K562 (cell line): ENCODE data around the gene HMG20B. TPM values are rescaled to one million over a fixed set of nuclear protein-coding genes. Genes with fewer than 3 reads are reported as not detected.

Source experiments
- ATAC-seq: fragments of 200-7000 bp; cut with Tn5 transposase; 3 replicates; pipeline ENCODE4 v1.9.1; 2020; ENCODE audit warnings: moderate library complexity
- BruUV-seq: library from RNA; stranded (reverse); fragments of 400-500 nt; replicated peaks from 2 replicates; lab custom pipeline; 2021; lab: Mats Ljungman, UMichigan
- CTCF ChIA-PET: fragments of 300-600 bp; formaldehyde crosslinking; extraction: SDS; loops from one replicate; lab custom pipeline; 2021; ENCODE audit warnings: low intra/inter-chr PET ratio; lab: Yijun Ruan, JAX
- POLR2A ChIA-PET: fragments of 300-600, 350-650 bp; sonication (Branson Sonifier 250); formaldehyde crosslinking; extraction: SDS; loops from one replicate; lab custom pipeline; 2021; ENCODE audit warnings: antibody characterized with exemption, inconsistent platforms; lab: Yijun Ruan, JAX
- DNase-seq, 4 experiments: peaks; one replicate each; pipeline versions ENCODE4 v3.0.0 to v3.0.0-alpha.2; 2011 to 2018; ENCODE audit warnings: low spot score in 3 of 4, mixed read lengths in 3 of 4; ENCODE audit errors: extremely low read depth in 1 of 4
- FAIRE-seq: peaks from 2 replicates; lab custom pipeline; 2011; peaks lifted over from hg19 to GRCh38; lab: Jason Lieb, UNC
- H2AFZ ChIP-seq: 2 replicates; pipeline ENCODE4 v1.6.0; 2011; ENCODE audit warnings: low read depth, low read length, control low read depth, inconsistent platforms
- H3K27ac ChIP-seq: fragments of 200-600 bp; 3 replicates; pipeline ENCODE4 v1.8.0; 2011; ENCODE audit warnings: low read depth, mild to moderate bottlenecking, control low read depth, inconsistent platforms, low read length, moderate library complexity, mixed read lengths; ENCODE audit errors: extremely low read depth
- H3K27me3 ChIP-seq, 2 experiments: fragments of 300-600 bp in 1 of 2; 2 replicates in 1 of 2; 3 replicates in 1 of 2; pipeline versions ENCODE4 v1.6.0 to v1.8.0; 2011; ENCODE audit warnings: inconsistent platforms in 2 of 2, low read length in 2 of 2, mild to moderate bottlenecking in 1 of 2, mixed read lengths in 1 of 2, moderate library complexity in 1 of 2; ENCODE audit not compliant: control insufficient read depth in 2 of 2, insufficient read depth in 2 of 2
- H3K36me3 ChIP-seq: fragments of 300-600 bp; 3 replicates; pipeline ENCODE4 v1.8.0; 2011; ENCODE audit warnings: mild to moderate bottlenecking, low read length, inconsistent platforms; ENCODE audit not compliant: control insufficient read depth, insufficient read depth
- H3K4me1 ChIP-seq, 2 experiments: fragments of 200-600 bp in 1 of 2; replicated peaks in 1 of 2; 2 replicates in 1 of 2; 3 replicates in 1 of 2; pipeline versions ENCODE4 v1.5.1 to v1.8.0; 2011; ENCODE audit warnings: inconsistent platforms in 2 of 2, low read length in 2 of 2, mild to moderate bottlenecking in 1 of 2, mixed read lengths in 1 of 2, moderate library complexity in 1 of 2; ENCODE audit not compliant: control insufficient read depth in 2 of 2, insufficient read depth in 2 of 2
- H3K4me2 ChIP-seq: 2 replicates; pipeline ENCODE4 v1.6.1; 2011; ENCODE audit warnings: low read length, control low read depth, inconsistent platforms, mixed read lengths; ENCODE audit not compliant: insufficient read depth
- H3K4me3 ChIP-seq: fragments of 200-600 bp; sonication (generic), shearing (Covaris generic); 2 replicates; pipeline ENCODE4 v1.5.1; 2016; ENCODE audit warnings: control low read depth, inconsistent platforms
- H3K79me2 ChIP-seq: fragments of 200-600 bp; 3 replicates; pipeline ENCODE4 v1.8.0; 2011; ENCODE audit warnings: low read length, inconsistent platforms; ENCODE audit not compliant: control insufficient read depth, insufficient read depth
- H3K9ac ChIP-seq, 2 experiments: 2 replicates each; pipeline versions ENCODE4 v1.6.0 to v1.6.1; 2011; ENCODE audit warnings: low read depth in 2 of 2, low read length in 2 of 2, control low read depth in 1 of 2, inconsistent platforms in 1 of 2, mild to moderate bottlenecking in 1 of 2, mixed read lengths in 1 of 2; ENCODE audit not compliant: insufficient read depth in 1 of 2
- H3K9me1 ChIP-seq: one replicate; pipeline ENCODE4 v1.6.0; 2011; ENCODE audit warnings: inconsistent platforms, mild to moderate bottlenecking, low read length, moderate library complexity; ENCODE audit not compliant: control insufficient read depth, insufficient read depth
- H3K9me3 ChIP-seq: replicated peaks from 2 replicates; pipeline ENCODE4 v1.5.1; 2011; ENCODE audit warnings: low read depth, low read length, inconsistent platforms; ENCODE audit not compliant: control insufficient read depth, insufficient read depth
- H4K20me1 ChIP-seq: replicated peaks from 2 replicates; pipeline ENCODE4 v1.6.1; 2011; ENCODE audit warnings: low read length, inconsistent platforms, mixed read lengths; ENCODE audit not compliant: control insufficient read depth, insufficient read depth
- CBFB ChIP-seq: sonication (generic); formaldehyde crosslinking; IDR thresholded peaks from 2 replicates; pipeline ENCODE4 v1.4.0; 2020; ENCODE audit warnings: mild to moderate bottlenecking, missing genetic modification reagents
- DNMT1 ChIP-seq: fragments of 450-650 bp; IDR thresholded peaks from 2 replicates; pipeline ENCODE4 v1.6.1; 2016; ENCODE audit warnings: antibody characterized with exemption, mild to moderate bottlenecking
- ID3 ChIP-seq, 2 experiments: fragments of 250-450 bp in 1 of 2; fragments of 450-650 bp in 1 of 2; sonication (Bioruptor Pico) in 1 of 2; IDR thresholded peaks; 2 replicates each; pipeline versions ENCODE4 v1.6.1 to v1.8.0; 2016 to 2021; ENCODE audit warnings: mild to moderate bottlenecking in 2 of 2, moderate library complexity in 2 of 2, missing compliant biosample characterization in 1 of 2, missing genetic modification characterization in 1 of 2
- TRIM24 ChIP-seq, 2 experiments: fragments of 450-650 bp; IDR thresholded peaks; 2 replicates each; pipeline ENCODE4 v1.6.1; 2016
- ZBTB33 ChIP-seq: sonication (generic); formaldehyde crosslinking; IDR thresholded peaks from 2 replicates; pipeline ENCODE4 v1.8.1; 2023; ENCODE audit warnings: mild to moderate bottlenecking, missing genetic modification reagents
- WGBS: fragments of 100-300 bp; shearing (Covaris generic); methylation state at CpG from one replicate; pipeline ENCODE4 v1.1.6; 2016; ENCODE audit warnings: low coverage, mixed read lengths; ENCODE audit not compliant: insufficient coverage; ENCODE audit errors: missing lambda C conversion rate; 5-methylcytosine and 5-hydroxymethylcytosine counted together
- in situ Hi-C: fragments of 300-500 bp; cut with MboI; formaldehyde crosslinking; loops from 4 replicates; pipeline ENCODE4 v1.15.0; 2018; ENCODE audit warnings: inconsistent platforms, mixed read lengths
- intact Hi-C: fragments of 100-400 bp; cut with micrococcal nuclease; formaldehyde crosslinking; loops from 2 replicates; pipeline ENCODE4 v1.14.2; 2022
- polyA plus RNA-seq, 8 experiments: library from polyadenylated mRNA; depleted of rRNA in 4 of 8; stranded (reverse) in 5 of 8; unstranded in 3 of 8; fragments of >200 nt; fragmentation: Nextera tagmentation in 2 of 8; fragmentation: Illumina TruSeq in 1 of 8; extraction: Ambion mirVana in 2 of 8; extraction: Trizol in 1 of 8; gene quantifications; 2 replicates each; pipeline versions ENCODE4 v1.2.1 to v1.2.3, GENCODE V29; 2011 to 2014; ENCODE audit warnings: inconsistent platforms in 1 of 8, missing spikeins in 1 of 8
- total RNA-seq, 7 experiments: library from RNA; depleted of rRNA in 6 of 7; stranded (reverse); fragments of >200 nt in 6 of 7; fragmentation: Illumina TruSeq in 2 of 7; extraction: Trizol in 2 of 7; gene quantifications; 2 replicates each; pipeline versions ENCODE4 v1.2.1 to v1.2.3, GENCODE V29; 2011 to 2021; ENCODE audit warnings: low replicate concordance in 1 of 7

HMG20B gene
- total and polyA plus RNA-seq, 9 of the 15 experiments (the other 6 are each of a cell fraction or from before 2014, with no cell fraction given): 0.35 to 172 (median 38.6) TPM

GRCh38 chr19:3548606-3549005 is 24.1 kb upstream of the HMG20B start:
- POLR2A ChIA-PET: interaction anchor here (0.6 to 2.4 kb wide), 3 partner anchors 8 to 122 kb away, joined by 3 to 9 read pairs (median 3); partner anchors contain the start of gene MFSD12
- H3K9ac ChIP-seq: no peak overlapping the region
- H3K27me3 ChIP-seq: no peaks in the 10 kb centered on the region
- no peak overlapping the region for H3K4me3 ChIP-seq
- H3K9me1 ChIP-seq: no peaks in the 10 kb centered on the region
- peaks cover 70% of the 10 kb centered on the region; the same call in 2 of the 3 replicates for H3K36me3 ChIP-seq
- H3K4me2 ChIP-seq: no peak overlapping the region
- FAIRE-seq: no peak
- H3K27ac ChIP-seq: no peak overlapping the region
- H2AFZ ChIP-seq: no peak overlapping the region
- 89% methylated on average over 14 of the region's 14 CpGs for WGBS
- TF ChIP-seq ZBTB33 (CRISPR knock-in tag) (peak; percentile 19; the same call in 1 of the 2 replicates), TRIM24 (IDR thresholded peaks at IDR 0.05) (no peak)
- TF ChIP-seq, all 486 proteins: peak for 1
- Histone ChIP-seq H3K79me2 (peaks cover 8% of the 10 kb centered on the region), H3K4me1 (peaks cover 0 to 67% of the 10 kb centered on the region in 2 experiments; a peak in 3 of 5 replicates), H4K20me1 (peaks cover 5% of the 10 kb centered on the region; the same call in 1 of the 2 replicates), H3K9me3 (no peaks in the 10 kb centered on the region)
- in situ Hi-C loops: no loop called here
- ATAC-seq: no peak
- CTCF ChIA-PET: no interaction called here
- DNase-seq: no peak
- no TSS peak for BruUV-seq
- intact Hi-C loops: loop anchor here (10.0 kb wide), 1 partner anchor 56 kb away; the partner anchor contains the start of gene TBXA2R

- in situ Hi-C loops (no loop called here), intact Hi-C loops (loop anchor here (10.0 kb wide), 1 partner anchor 55 kb away; the partner anchor contains the start of gene TBXA2R)
- H4K20me1 ChIP-seq: peaks cover 5% of the 10 kb centered on the region; the same call in 1 of the 2 replicates
- ChIA-PET CTCF (no interaction called here), POLR2A (interaction anchor here (1.5 to 2.4 kb wide), 2 partner anchors 7 to 10 kb away, joined by 3 to 9 read pairs; partner anchors contain the start of gene MFSD12)
- H3K9me3 ChIP-seq: no peaks in the 10 kb centered on the region
- no peak overlapping the region for H3K4me3 ChIP-seq
- no peak for DNase-seq
- H3K9ac ChIP-seq: no peak overlapping the region
- H3K9me1 ChIP-seq: no peaks in the 10 kb centered on the region
- peaks cover 0 to 59% of the 10 kb centered on the region in 2 experiments; a peak in 3 of 5 replicates for H3K4me1 ChIP-seq
- no peak for FAIRE-seq
- no peak overlapping the region for H2AFZ ChIP-seq
- H3K27ac ChIP-seq: no peak overlapping the region
- 80% methylated on average over 10 of the region's 10 CpGs for WGBS
- no peaks in the 10 kb centered on the region for H3K27me3 ChIP-seq
- no peak overlapping the region for H3K4me2 ChIP-seq
- peaks cover 17% of the 10 kb centered on the region for H3K79me2 ChIP-seq
- H3K36me3 ChIP-seq: peaks cover 66% of the 10 kb centered on the region
- BruUV-seq: no TSS peak
- TF ChIP-seq CBFB (CRISPR knock-in tag): no peak
- no peak for TF ChIP-seq DNMT1
- no peak for TF ChIP-seq ID3 (CRISPR knock-in tag; IDR thresholded peaks at IDR 0.05)
- TF ChIP-seq ID3 (tag; IDR thresholded peaks at IDR 0.05): no peak
- ATAC-seq: no peak
Observed at GRCh38 chr19:3549816-3550215, 22.9 kb upstream of the HMG20B start.
